ENCODE measurements around the gene FAM20A. TPM values are rescaled to one million over a fixed set of nuclear protein-coding genes. Genes with fewer than 3 reads are reported as not detected.
A peak's percentile ranks its signal among the peaks of the same experiment; 100 is the strongest.

Gene FAM20A
- total and polyA plus RNA-seq, 2 donors (not counting 1 experiment from before 2014, with no cell fraction given), result not detected

DNA sequence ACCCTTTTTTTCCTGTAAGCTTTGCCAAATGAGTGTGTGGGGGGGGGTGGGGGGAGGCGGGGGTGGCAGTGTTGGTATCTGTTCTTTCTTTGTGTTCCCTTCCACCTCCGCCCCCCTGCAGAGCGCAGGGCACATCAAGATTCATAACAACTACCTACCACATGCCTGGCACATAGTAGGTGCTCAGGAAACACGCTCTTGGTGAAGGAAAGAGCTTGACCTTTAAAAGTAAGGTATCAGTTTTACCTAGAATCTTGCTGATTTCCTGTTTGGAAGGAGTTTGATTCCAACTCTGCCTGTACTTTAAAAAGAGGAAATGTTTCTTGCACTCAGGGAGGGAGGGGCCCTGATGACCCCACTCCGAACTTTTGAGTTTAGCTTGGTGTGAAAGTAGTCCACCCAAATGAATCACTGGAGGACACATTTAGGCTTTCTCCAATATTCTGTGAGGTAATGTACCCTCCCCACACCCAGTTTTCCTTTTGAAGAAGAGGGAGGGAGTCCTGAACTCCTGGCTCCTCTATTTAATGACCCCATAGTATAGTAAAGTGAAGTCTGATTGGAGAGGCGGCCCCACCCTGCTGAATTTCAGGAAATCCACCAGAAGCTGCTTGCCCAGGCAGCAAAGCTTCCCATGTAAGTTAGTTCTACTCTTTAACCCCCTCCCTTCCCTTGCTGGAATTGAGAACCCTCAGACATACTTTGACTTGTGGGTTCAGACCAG, 560 bp upstream of the FAM20A start:
- peaks cover 9 to 19% of the 10 kb centered on the region in 2 donors for H3K4me1 ChIP-seq (ENCODE audit: control insufficient read depth in 2 of 2, insufficient read depth in 2 of 2, low read length in 2 of 2)
- Mint-ChIP-seq H3K9me3 (ENCODE audit: insufficient read depth) (peaks cover 3% of the 10 kb centered on the region), H3K27me3 (peaks cover 59% of the 10 kb centered on the region), H3K4me3 (peak overlapping the region; percentile 62), H3K27ac (no peak overlapping the region), H3K4me1 (peaks cover 16% of the 10 kb centered on the region)
- H3K4me2 ChIP-seq (replicated peaks; ENCODE audit: low read depth, low read length, poor library complexity, severe bottlenecking), result no peak overlapping the region
- H4K20me1 ChIP-seq (ENCODE audit: control insufficient read depth, insufficient read depth, low read length, poor library complexity, severe bottlenecking), result no peaks in the 10 kb centered on the region
- intact Hi-C loops (cut with micrococcal nuclease), result no loop called here
- H3K9me3 ChIP-seq (ENCODE audit: control extremely low read depth in 1 of 3, control insufficient read depth in 2 of 3, insufficient read depth in 1 of 3, low read length in 2 of 3), result peaks cover 0 to 4% (median 0%) of the 10 kb centered on the region in 3 donors
- ChIA-PET CTCF (no interaction called here), POLR2A (no interaction called here)
- H3K79me2 ChIP-seq (ENCODE audit: control insufficient read depth, insufficient read depth, low read length), result no peaks in the 10 kb centered on the region
- H3K9ac ChIP-seq (ENCODE audit: low read length), result no peak overlapping the region
- no peaks in the 10 kb centered on the region for H3K36me3 ChIP-seq (replicated peaks in 1 of 2; ENCODE audit: control extremely low read depth in 1 of 2, control insufficient read depth in 1 of 2, extremely low read depth in 1 of 2, insufficient read depth in 2 of 2, low read length in 1 of 2)
- no peak overlapping the region for H2AFZ ChIP-seq (ENCODE audit: insufficient read depth, low read depth, low read length, poor library complexity, severe bottlenecking)
- H3K27ac ChIP-seq (ENCODE audit: low read length in 2 of 2), result no peak overlapping the region
- no peak overlapping the region for H3K4me3 ChIP-seq (ENCODE audit: control extremely low read depth in 1 of 5, extremely low read depth in 1 of 5, insufficient read depth in 1 of 5, low read depth in 2 of 5, low read length in 4 of 5)
- DNase-seq (no peak), ATAC-seq (ENCODE audit: low read depth) (no peak)
- peaks cover 0 to 47% (median 33%) of the 10 kb centered on the region in 4 experiments for H3K27me3 ChIP-seq (replicated peaks in 1 of 4; ENCODE audit: control extremely low read depth in 1 of 4, control insufficient read depth in 3 of 4, insufficient read depth in 4 of 4, low read length in 3 of 4)
- TF ChIP-seq, protein P1, sequence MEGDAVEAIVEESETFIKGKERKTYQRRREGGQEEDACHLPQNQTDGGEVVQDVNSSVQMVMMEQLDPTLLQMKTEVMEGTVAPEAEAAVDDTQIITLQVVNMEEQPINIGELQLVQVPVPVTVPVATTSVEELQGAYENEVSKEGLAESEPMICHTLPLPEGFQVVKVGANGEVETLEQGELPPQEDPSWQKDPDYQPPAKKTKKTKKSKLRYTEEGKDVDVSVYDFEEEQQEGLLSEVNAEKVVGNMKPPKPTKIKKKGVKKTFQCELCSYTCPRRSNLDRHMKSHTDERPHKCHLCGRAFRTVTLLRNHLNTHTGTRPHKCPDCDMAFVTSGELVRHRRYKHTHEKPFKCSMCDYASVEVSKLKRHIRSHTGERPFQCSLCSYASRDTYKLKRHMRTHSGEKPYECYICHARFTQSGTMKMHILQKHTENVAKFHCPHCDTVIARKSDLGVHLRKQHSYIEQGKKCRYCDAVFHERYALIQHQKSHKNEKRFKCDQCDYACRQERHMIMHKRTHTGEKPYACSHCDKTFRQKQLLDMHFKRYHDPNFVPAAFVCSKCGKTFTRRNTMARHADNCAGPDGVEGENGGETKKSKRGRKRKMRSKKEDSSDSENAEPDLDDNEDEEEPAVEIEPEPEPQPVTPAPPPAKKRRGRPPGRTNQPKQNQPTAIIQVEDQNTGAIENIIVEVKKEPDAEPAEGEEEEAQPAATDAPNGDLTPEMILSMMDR (IDR thresholded peaks at IDR 0.05), result no peak
- TF ChIP-seq EZH2 (IDR thresholded peaks at IDR 0.05; ENCODE audit: borderline replicate concordance, insufficient read depth, low read depth, low read length, poor library complexity, severe bottlenecking), result no peak
- no CpG with 5 or more reads among the region's 6 CpGs for WGBS (ENCODE audit: insufficient coverage)

All from B cell (primary cell).